ENCODE data around the gene TGIF1. TPM values are rescaled to one million over a fixed set of nuclear protein-coding genes. Genes with fewer than 3 reads are reported as not detected.

The TGIF1 gene
- total and polyA plus RNA-seq, 2 donors (not counting 1 experiment from before 2014, with no cell fraction given), result 30.4 to 140 TPM

GRCh38 chr18:3491981-3492555, 42.1 kb downstream of the TGIF1 start:
- Histone ChIP-seq H3K9me3 (ENCODE audit: control extremely low read depth in 1 of 3, control insufficient read depth in 2 of 3, insufficient read depth in 1 of 3, low read length in 2 of 3) (no peaks in the 10 kb centered on the region), H2AFZ (ENCODE audit: insufficient read depth, low read depth, low read length, poor library complexity, severe bottlenecking) (no peak overlapping the region), H3K27me3 (replicated peaks in 1 of 4; ENCODE audit: control extremely low read depth in 1 of 4, control insufficient read depth in 3 of 4, insufficient read depth in 4 of 4, low read length in 3 of 4) (no peaks in the 10 kb centered on the region), H3K4me3 (ENCODE audit: control extremely low read depth in 1 of 5, extremely low read depth in 1 of 5, insufficient read depth in 1 of 5, low read depth in 2 of 5, low read length in 4 of 5) (no peak overlapping the region), H3K9ac (ENCODE audit: low read length) (no peak overlapping the region), H3K4me2 (replicated peaks; ENCODE audit: low read depth, low read length, poor library complexity, severe bottlenecking) (no peak overlapping the region), H3K36me3 (replicated peaks in 1 of 2; ENCODE audit: control extremely low read depth in 1 of 2, control insufficient read depth in 1 of 2, extremely low read depth in 1 of 2, insufficient read depth in 2 of 2, low read length in 1 of 2) (no peaks in the 10 kb centered on the region), H3K79me2 (ENCODE audit: control insufficient read depth, insufficient read depth, low read length) (no peaks in the 10 kb centered on the region), H4K20me1 (ENCODE audit: control insufficient read depth, insufficient read depth, low read length, poor library complexity, severe bottlenecking) (no peaks in the 10 kb centered on the region), H3K27ac (ENCODE audit: low read length in 2 of 2) (no peak overlapping the region), H3K4me1 (ENCODE audit: control insufficient read depth in 2 of 2, insufficient read depth in 2 of 2, low read length in 2 of 2) (peaks cover 13 to 24% of the 10 kb centered on the region in 2 donors)
- peak overlapping the region; percentile 67 for H3K27ac Mint-ChIP-seq
- no peaks in the 10 kb centered on the region for H3K9me3 Mint-ChIP-seq (ENCODE audit: insufficient read depth)
- ChIA-PET POLR2A (no interaction called here), CTCF (no interaction called here)
- peaks cover 33% of the 10 kb centered on the region for H3K4me1 Mint-ChIP-seq
- no peaks in the 10 kb centered on the region for H3K27me3 Mint-ChIP-seq
- ATAC-seq (ENCODE audit: low read depth) (no peak), DNase-seq (no peak)
- WGBS (ENCODE audit: insufficient coverage), result no CpG with 5 or more reads among the region's 1 CpG
- intact Hi-C loops (cut with micrococcal nuclease), result loop anchor here (2.0 to 5.0 kb wide), 2 partner anchors 40 to 103 kb away; partner anchors contain the start of gene TGIF1
- TF ChIP-seq, protein P1, sequence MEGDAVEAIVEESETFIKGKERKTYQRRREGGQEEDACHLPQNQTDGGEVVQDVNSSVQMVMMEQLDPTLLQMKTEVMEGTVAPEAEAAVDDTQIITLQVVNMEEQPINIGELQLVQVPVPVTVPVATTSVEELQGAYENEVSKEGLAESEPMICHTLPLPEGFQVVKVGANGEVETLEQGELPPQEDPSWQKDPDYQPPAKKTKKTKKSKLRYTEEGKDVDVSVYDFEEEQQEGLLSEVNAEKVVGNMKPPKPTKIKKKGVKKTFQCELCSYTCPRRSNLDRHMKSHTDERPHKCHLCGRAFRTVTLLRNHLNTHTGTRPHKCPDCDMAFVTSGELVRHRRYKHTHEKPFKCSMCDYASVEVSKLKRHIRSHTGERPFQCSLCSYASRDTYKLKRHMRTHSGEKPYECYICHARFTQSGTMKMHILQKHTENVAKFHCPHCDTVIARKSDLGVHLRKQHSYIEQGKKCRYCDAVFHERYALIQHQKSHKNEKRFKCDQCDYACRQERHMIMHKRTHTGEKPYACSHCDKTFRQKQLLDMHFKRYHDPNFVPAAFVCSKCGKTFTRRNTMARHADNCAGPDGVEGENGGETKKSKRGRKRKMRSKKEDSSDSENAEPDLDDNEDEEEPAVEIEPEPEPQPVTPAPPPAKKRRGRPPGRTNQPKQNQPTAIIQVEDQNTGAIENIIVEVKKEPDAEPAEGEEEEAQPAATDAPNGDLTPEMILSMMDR (IDR thresholded peaks at IDR 0.05), result no peak
- no peak for TF ChIP-seq EZH2 (IDR thresholded peaks at IDR 0.05; ENCODE audit: borderline replicate concordance, insufficient read depth, low read depth, low read length, poor library complexity, severe bottlenecking)
- H3K4me3 Mint-ChIP-seq, result peak overlapping the region; percentile 32

DNA sequence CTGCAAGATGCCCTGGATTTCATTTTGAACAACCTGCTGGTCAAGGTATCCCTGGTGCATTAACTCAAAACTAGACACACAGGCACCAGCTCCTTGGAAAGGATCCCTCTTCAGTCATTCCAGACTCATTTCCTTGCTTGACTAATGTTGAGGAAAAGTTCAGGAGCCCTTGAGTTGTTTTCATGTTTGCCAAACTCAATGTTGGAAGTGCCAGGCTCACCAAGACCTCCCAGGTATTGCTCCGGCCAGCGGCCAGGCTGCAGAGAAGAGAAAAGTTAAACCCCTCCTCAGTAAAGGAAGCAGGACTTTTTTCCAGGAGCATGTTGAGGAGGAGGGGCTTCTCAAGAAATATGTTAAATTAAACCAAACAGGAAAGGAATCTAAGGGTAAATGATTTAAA, 42.7 kb downstream of the TGIF1 start:
- no peak for ATAC-seq (ENCODE audit: low read depth)
- intact Hi-C loops (cut with micrococcal nuclease), result loop anchor here (2.0 to 5.0 kb wide), 2 partner anchors 40 to 102 kb away; partner anchors contain the start of gene TGIF1
- Mint-ChIP-seq H3K27ac (no peak overlapping the region), H3K9me3 (ENCODE audit: insufficient read depth) (no peaks in the 10 kb centered on the region), H3K4me1 (peaks cover 33% of the 10 kb centered on the region), H3K27me3 (peaks cover 2% of the 10 kb centered on the region), H3K4me3 (no peak overlapping the region)
- no peak overlapping the region for H3K27ac ChIP-seq (ENCODE audit: low read length in 2 of 2)
- TF ChIP-seq EZH2 (IDR thresholded peaks at IDR 0.05; ENCODE audit: borderline replicate concordance, insufficient read depth, low read depth, low read length, poor library complexity, severe bottlenecking), result no peak
- TF ChIP-seq, protein P1 (IDR thresholded peaks at IDR 0.05), result no peak
- H3K4me1 ChIP-seq (ENCODE audit: control insufficient read depth in 2 of 2, insufficient read depth in 2 of 2, low read length in 2 of 2), result peaks cover 13 to 24% of the 10 kb centered on the region in 2 donors
- CTCF ChIA-PET, result interaction anchor here (0.5 to 2.7 kb wide), 7 partner anchors 8 to 102 kb away, joined by 3 to 21 read pairs (median 7); no protein-coding TSS in a partner anchor
- no peaks in the 10 kb centered on the region for H3K27me3 ChIP-seq (replicated peaks in 1 of 4; ENCODE audit: control extremely low read depth in 1 of 4, control insufficient read depth in 3 of 4, insufficient read depth in 4 of 4, low read length in 3 of 4)
- DNase-seq, result no peak
- H2AFZ ChIP-seq (ENCODE audit: insufficient read depth, low read depth, low read length, poor library complexity, severe bottlenecking), result no peak overlapping the region
- H3K9ac ChIP-seq (ENCODE audit: low read length), result no peak overlapping the region
- no CpG with 5 or more reads among the region's 2 CpGs for WGBS (ENCODE audit: insufficient coverage)
- H4K20me1 ChIP-seq (ENCODE audit: control insufficient read depth, insufficient read depth, low read length, poor library complexity, severe bottlenecking), result no peaks in the 10 kb centered on the region
- no peaks in the 10 kb centered on the region for H3K36me3 ChIP-seq (replicated peaks in 1 of 2; ENCODE audit: control extremely low read depth in 1 of 2, control insufficient read depth in 1 of 2, extremely low read depth in 1 of 2, insufficient read depth in 2 of 2, low read length in 1 of 2)
- no peaks in the 10 kb centered on the region for H3K9me3 ChIP-seq (ENCODE audit: control extremely low read depth in 1 of 3, control insufficient read depth in 2 of 3, insufficient read depth in 1 of 3, low read length in 2 of 3)
- no peak overlapping the region for H3K4me3 ChIP-seq (ENCODE audit: control extremely low read depth in 1 of 5, extremely low read depth in 1 of 5, insufficient read depth in 1 of 5, low read depth in 2 of 5, low read length in 4 of 5)
- POLR2A ChIA-PET, result interaction anchor here (0.6 kb wide), 2 partner anchors 31 to 78 kb away, joined by 3 to 4 read pairs; no protein-coding TSS in a partner anchor
- no peak overlapping the region for H3K4me2 ChIP-seq (replicated peaks; ENCODE audit: low read depth, low read length, poor library complexity, severe bottlenecking)
- no peaks in the 10 kb centered on the region for H3K79me2 ChIP-seq (ENCODE audit: control insufficient read depth, insufficient read depth, low read length)
